ENCODE data around the gene MTMR1.

MTMR1 gene

GRCh38 chrX:150770623-150771022 is 77.4 kb downstream of the MTMR1 start:
- H3K27me3 Mint-ChIP-seq = no peaks in the 10 kb centered on the region
- no peak overlapping the region for H3K4me3 Mint-ChIP-seq
- H3K36me3 Mint-ChIP-seq (ENCODE audit: low read depth) = peaks cover 57% of the 10 kb centered on the region
- H3K27ac Mint-ChIP-seq = no peak overlapping the region
- no peaks in the 10 kb centered on the region for H3K9me3 Mint-ChIP-seq
- intact Hi-C loops (cut with micrococcal nuclease) = no loop called here
- peaks cover 13% of the 10 kb centered on the region for H3K4me1 Mint-ChIP-seq (ENCODE audit: low read depth)

- intact Hi-C loops (cut with micrococcal nuclease) = no loop called here
- H3K27ac Mint-ChIP-seq = no peak overlapping the region
These were observed 77.9 kb downstream of the MTMR1 start for GRCh38 chrX:150771116-150771515.

GRCh38 chrX:150772150-150772970 is 79.2 kb downstream of the MTMR1 start:
- H3K36me3 Mint-ChIP-seq (ENCODE audit: low read depth) = peaks cover 64% of the 10 kb centered on the region
- no peak overlapping the region for H3K27ac Mint-ChIP-seq
- intact Hi-C loops (cut with micrococcal nuclease) = loop anchor here (1.0 kb wide), 1 partner anchor 310 kb away; no protein-coding TSS in a partner anchor
- no peak overlapping the region for H3K4me3 Mint-ChIP-seq
- H3K4me1 Mint-ChIP-seq (ENCODE audit: low read depth) = peaks cover 18% of the 10 kb centered on the region
- H3K9me3 Mint-ChIP-seq = no peaks in the 10 kb centered on the region
- no peaks in the 10 kb centered on the region for H3K27me3 Mint-ChIP-seq

More at GRCh38 chrX:150771116-150771515, 77.9 kb downstream of the MTMR1 start:
- H3K36me3 Mint-ChIP-seq (ENCODE audit: low read depth) = peaks cover 58% of the 10 kb centered on the region
- peaks cover 13% of the 10 kb centered on the region for H3K4me1 Mint-ChIP-seq (ENCODE audit: low read depth)
- H3K4me3 Mint-ChIP-seq = no peak overlapping the region
- no peaks in the 10 kb centered on the region for H3K9me3 Mint-ChIP-seq
- H3K27me3 Mint-ChIP-seq = no peaks in the 10 kb centered on the region

- Mint-ChIP-seq H3K4me3 (no peak overlapping the region), H3K27ac (no peak overlapping the region), H3K9me3 (no peaks in the 10 kb centered on the region), H3K4me1 (ENCODE audit: low read depth) (peaks cover 13% of the 10 kb centered on the region), H3K27me3 (no peaks in the 10 kb centered on the region), H3K36me3 (ENCODE audit: low read depth) (peaks cover 67% of the 10 kb centered on the region)
- intact Hi-C loops (cut with micrococcal nuclease) = no loop called here
These were observed 79.9 kb downstream of the MTMR1 start for GRCh38 chrX:150773117-150773516.

GRCh38 chrX:150773634-150774033 is 80.4 kb downstream of the MTMR1 start:
- Mint-ChIP-seq H3K27ac (no peak overlapping the region), H3K4me1 (ENCODE audit: low read depth) (peaks cover 11% of the 10 kb centered on the region), H3K27me3 (no peaks in the 10 kb centered on the region), H3K36me3 (ENCODE audit: low read depth) (peaks cover 64% of the 10 kb centered on the region), H3K4me3 (no peak overlapping the region), H3K9me3 (no peaks in the 10 kb centered on the region)
- intact Hi-C loops (cut with micrococcal nuclease) = no loop called here

- H3K9me3 Mint-ChIP-seq = no peaks in the 10 kb centered on the region
- H3K4me1 Mint-ChIP-seq (ENCODE audit: low read depth) = peaks cover 25% of the 10 kb centered on the region
- intact Hi-C loops (cut with micrococcal nuclease) = no loop called here
- H3K27ac Mint-ChIP-seq = no peak overlapping the region
- H3K27me3 Mint-ChIP-seq = no peaks in the 10 kb centered on the region
- H3K4me3 Mint-ChIP-seq = no peak overlapping the region
- peaks cover 51% of the 10 kb centered on the region for H3K36me3 Mint-ChIP-seq (ENCODE audit: low read depth)
These were observed 81.8 kb downstream of the MTMR1 start for GRCh38 chrX:150774798-150775568.

GRCh38 chrX:150775569-150776350 is 82.6 kb downstream of the MTMR1 start:
- Mint-ChIP-seq H3K27ac (no peak overlapping the region), H3K27me3 (no peaks in the 10 kb centered on the region), H3K4me3 (no peak overlapping the region), H3K4me1 (ENCODE audit: low read depth) (peaks cover 30% of the 10 kb centered on the region), H3K9me3 (no peaks in the 10 kb centered on the region), H3K36me3 (ENCODE audit: low read depth) (peaks cover 48% of the 10 kb centered on the region)
- intact Hi-C loops (cut with micrococcal nuclease) = no loop called here

- H3K27ac Mint-ChIP-seq = no peak overlapping the region
- no peaks in the 10 kb centered on the region for H3K27me3 Mint-ChIP-seq
- no peaks in the 10 kb centered on the region for H3K9me3 Mint-ChIP-seq
- H3K36me3 Mint-ChIP-seq (ENCODE audit: low read depth) = peaks cover 38% of the 10 kb centered on the region
- intact Hi-C loops (cut with micrococcal nuclease) = no loop called here
- no peak overlapping the region for H3K4me3 Mint-ChIP-seq
- peaks cover 25% of the 10 kb centered on the region for H3K4me1 Mint-ChIP-seq (ENCODE audit: low read depth)
These were observed 84.3 kb downstream of the MTMR1 start for GRCh38 chrX:150777328-150777992.

- Mint-ChIP-seq H3K9me3 (no peaks in the 10 kb centered on the region), H3K4me3 (no peak overlapping the region), H3K36me3 (ENCODE audit: low read depth) (peaks cover 35% of the 10 kb centered on the region), H3K27ac (no peak overlapping the region), H3K4me1 (ENCODE audit: low read depth) (peaks cover 25% of the 10 kb centered on the region), H3K27me3 (no peaks in the 10 kb centered on the region)
- intact Hi-C loops (cut with micrococcal nuclease) = no loop called here
These were observed 86.2 kb downstream of the MTMR1 start for GRCh38 chrX:150779385-150779784.

- intact Hi-C loops (cut with micrococcal nuclease) = loop anchor here (10.0 kb wide), 1 partner anchor 113 kb away; the partner anchor contains the start of gene CD99L2
- H3K27ac Mint-ChIP-seq = no peak overlapping the region
- H3K4me3 Mint-ChIP-seq = no peak overlapping the region
- no peaks in the 10 kb centered on the region for H3K27me3 Mint-ChIP-seq
- peaks cover 22% of the 10 kb centered on the region for H3K4me1 Mint-ChIP-seq (ENCODE audit: low read depth)
- no peaks in the 10 kb centered on the region for H3K9me3 Mint-ChIP-seq
- peaks cover 23% of the 10 kb centered on the region for H3K36me3 Mint-ChIP-seq (ENCODE audit: low read depth)
These were observed 88.5 kb downstream of the MTMR1 start for GRCh38 chrX:150781677-150782076.

GRCh38 chrX:150790021-150790420 is 96.8 kb downstream of the MTMR1 start:
- H3K36me3 Mint-ChIP-seq (ENCODE audit: low read depth) = peaks cover 61% of the 10 kb centered on the region
- no peak overlapping the region for H3K4me3 Mint-ChIP-seq
- H3K9me3 Mint-ChIP-seq = no peaks in the 10 kb centered on the region
- H3K27me3 Mint-ChIP-seq = no peaks in the 10 kb centered on the region
- intact Hi-C loops (cut with micrococcal nuclease) = no loop called here
- H3K4me1 Mint-ChIP-seq (ENCODE audit: low read depth) = no peaks in the 10 kb centered on the region
- no peak overlapping the region for H3K27ac Mint-ChIP-seq

- Mint-ChIP-seq H3K4me3 (no peak overlapping the region), H3K9me3 (no peaks in the 10 kb centered on the region), H3K4me1 (ENCODE audit: low read depth) (no peaks in the 10 kb centered on the region), H3K27ac (no peak overlapping the region), H3K27me3 (no peaks in the 10 kb centered on the region), H3K36me3 (ENCODE audit: low read depth) (peaks cover 67% of the 10 kb centered on the region)
- intact Hi-C loops (cut with micrococcal nuclease) = no loop called here
These were observed 99.8 kb downstream of the MTMR1 start for GRCh38 chrX:150792949-150793527.

GRCh38 chrX:150805736-150806135 is 112.5 kb downstream of the MTMR1 start:
- Mint-ChIP-seq H3K9me3 (peaks cover 9% of the 10 kb centered on the region), H3K27ac (no peak overlapping the region), H3K4me1 (ENCODE audit: low read depth) (no peaks in the 10 kb centered on the region), H3K36me3 (ENCODE audit: low read depth) (peaks cover 22% of the 10 kb centered on the region), H3K4me3 (no peak overlapping the region), H3K27me3 (no peaks in the 10 kb centered on the region)
- intact Hi-C loops (cut with micrococcal nuclease) = no loop called here

Measured in dendritic cell treated with granulocyte-macrophage colony-stimulating factor and Interleukin-4, amounts not matched to agents 40 ng/mL and 50 ng/mL, for 4 days (primary cell).